ENCODE results near the gene NCKAP5.

GRCh38 chr2:132816234-132816633, 752.0 kb downstream of the NCKAP5 start:
- TF ChIP-seq POLR2A (IDR thresholded peaks at IDR 0.05) (no peak), CTCF (IDR thresholded peaks at IDR 0.05) (no peak)

Data from prostate gland (tissue), 2 donors.